ENCODE data around the gene SLC12A1.

The SLC12A1 gene

GRCh38 chr15:48289628-48290027 lies 83.5 kb downstream of the SLC12A1 start:
- TF ChIP-seq CTCF (IDR thresholded peaks at IDR 0.05; ENCODE audit: extremely low read depth, insufficient read depth, missing control alignments), result no peak
- no peak for DNase-seq (ENCODE audit: low spot score)
- in situ Hi-C loops (cut with MboI; ENCODE audit: low pct_unique_long_range_greater_than_20kb, low sequenced_read_pairs, unreplicated experiment), result no loop called here

GRCh38 chr15:48292458-48292857 lies 86.4 kb downstream of the SLC12A1 start:
- no peak for TF ChIP-seq CTCF (IDR thresholded peaks at IDR 0.05; ENCODE audit: extremely low read depth, insufficient read depth, missing control alignments)
- no peak for DNase-seq (ENCODE audit: low spot score)
- in situ Hi-C loops (cut with MboI; ENCODE audit: low pct_unique_long_range_greater_than_20kb, low sequenced_read_pairs, unreplicated experiment), result no loop called here

- no peak for DNase-seq (ENCODE audit: low spot score)
- TF ChIP-seq CTCF (IDR thresholded peaks at IDR 0.05; ENCODE audit: extremely low read depth, insufficient read depth, missing control alignments), result no peak
- in situ Hi-C loops (cut with MboI; ENCODE audit: low pct_unique_long_range_greater_than_20kb, low sequenced_read_pairs, unreplicated experiment), result no loop called here
Measured at GRCh38 chr15:48297668-48298067, 91.6 kb downstream of the SLC12A1 start.

- in situ Hi-C loops (cut with MboI; ENCODE audit: low pct_unique_long_range_greater_than_20kb, low sequenced_read_pairs, unreplicated experiment), result no loop called here
- no peak for DNase-seq (ENCODE audit: low spot score)
- no peak for TF ChIP-seq CTCF (IDR thresholded peaks at IDR 0.05; ENCODE audit: extremely low read depth, insufficient read depth, missing control alignments)
Measured at GRCh38 chr15:48298914-48299313, 92.8 kb downstream of the SLC12A1 start.

GRCh38 chr15:48300038-48300437 lies 93.9 kb downstream of the SLC12A1 start:
- no peak for TF ChIP-seq CTCF (IDR thresholded peaks at IDR 0.05; ENCODE audit: extremely low read depth, insufficient read depth, missing control alignments)
- no peak for DNase-seq (ENCODE audit: low spot score)
- in situ Hi-C loops (cut with MboI; ENCODE audit: low pct_unique_long_range_greater_than_20kb, low sequenced_read_pairs, unreplicated experiment), result no loop called here

GRCh38 chr15:48304398-48304797 lies 98.3 kb downstream of the SLC12A1 start:
- in situ Hi-C loops (cut with MboI; ENCODE audit: low pct_unique_long_range_greater_than_20kb, low sequenced_read_pairs, unreplicated experiment), result no loop called here
- no peak for TF ChIP-seq CTCF (IDR thresholded peaks at IDR 0.05; ENCODE audit: extremely low read depth, insufficient read depth, missing control alignments)
- DNase-seq (ENCODE audit: low spot score), result no peak

GRCh38 chr15:48306639-48307038 lies 100.5 kb downstream of the SLC12A1 start:
- in situ Hi-C loops (cut with MboI; ENCODE audit: low pct_unique_long_range_greater_than_20kb, low sequenced_read_pairs, unreplicated experiment), result no loop called here
- TF ChIP-seq CTCF (IDR thresholded peaks at IDR 0.05; ENCODE audit: extremely low read depth, insufficient read depth, missing control alignments), result no peak
- DNase-seq (ENCODE audit: low spot score), result no peak
